Vagina (tissue), 2 donors: Measurements from ENCODE around the gene POFUT1. TPM values are rescaled to one million over a fixed set of nuclear protein-coding genes. Genes with fewer than 3 reads are reported as not detected.
A peak's percentile ranks its signal among the peaks of the same experiment; 100 is the strongest.

Experiments
- DNase-seq, 2 donors: peaks; one replicate each; pipeline ENCODE4 v3.0.0-alpha.2; 2017; ENCODE audit errors: extremely low spot score in 2 of 2
- H3K27ac ChIP-seq: fragments of 200-600 bp; sonication (generic); one replicate; pipeline ENCODE4 v1.5.1; 2019
- H3K27me3 ChIP-seq: fragments of 200-600 bp; sonication (generic); one replicate; pipeline ENCODE4 v1.5.1; 2019
- H3K36me3 ChIP-seq, 2 donors: fragments of 200-600 bp; sonication (generic); one replicate each; pipeline ENCODE4 v1.5.1; 2017 to 2019
- H3K4me1 ChIP-seq: fragments of 200-600 bp; sonication (generic); one replicate; pipeline ENCODE4 v1.5.1; 2019
- H3K4me3 ChIP-seq, 2 donors: fragments of 200-600 bp; sonication (generic); 1 replicate in 1 of 2; 2 replicates in 1 of 2; pipeline ENCODE4 v1.5.1; 2016 to 2019
- H3K9me3 ChIP-seq: fragments of 200-600 bp; sonication (generic); one replicate; pipeline ENCODE4 v1.5.1; 2019
- CTCF ChIP-seq, 3 experiments: fragments of 450-650 bp in 2 of 3; fragments of 200-600 bp in 1 of 3; sonication (generic) in 1 of 3; IDR thresholded peaks; one replicate each; pipeline ENCODE4 v1.5.1; 2017 to 2019; ENCODE audit warnings: antibody characterized with exemption in 3 of 3, mild to moderate bottlenecking in 2 of 3, moderate library complexity in 2 of 3
- POLR2A ChIP-seq, 2 donors: fragments of 450-650 bp; IDR thresholded peaks; one replicate each; pipeline ENCODE4 v1.6.1; 2017; ENCODE audit warnings: antibody characterized with exemption in 2 of 2, mild to moderate bottlenecking in 2 of 2, moderate library complexity in 2 of 2
- POLR2AphosphoS5 ChIP-seq, 2 donors: sonication (generic); formaldehyde crosslinking; IDR thresholded peaks; one replicate each; pipeline ENCODE4 v1.9.0; 2017; ENCODE audit warnings: antibody characterized with exemption in 2 of 2, mild to moderate bottlenecking in 2 of 2, low read depth in 1 of 2; ENCODE audit not compliant: insufficient read depth in 1 of 2
- intact Hi-C: fragments of 100-400 bp; cut with DNase I; formaldehyde crosslinking; loops from one replicate; pipeline ENCODE4 v1.15.1; 2023
- total RNA-seq: library from RNA; depleted of rRNA; stranded (reverse); fragments of >200 nt; gene quantifications from one replicate; pipeline ENCODE4 v1.2.3, GENCODE V29; 2016

Gene POFUT1
- total RNA-seq, 1 donor from 2014 or later, result 27.7 TPM

GRCh38 chr20:32208499-32209154 lies 947 bp downstream of the POFUT1 start:
- Histone ChIP-seq H3K27me3 (no peaks in the 10 kb centered on the region), H3K4me1 (peaks cover 55% of the 10 kb centered on the region), H3K36me3 (no peaks in the 10 kb centered on the region), H3K27ac (peak overlapping the region; percentile 58), H3K4me3 (peak overlapping the region; percentile 100), H3K9me3 (no peaks in the 10 kb centered on the region)
- no peak for TF ChIP-seq CTCF (IDR thresholded peaks at IDR 0.05)
- DNase-seq, result no peak
- intact Hi-C loops, result no loop called here

- no peak for DNase-seq
- Histone ChIP-seq H3K27me3 (no peaks in the 10 kb centered on the region), H3K4me3 (no peak overlapping the region), H3K4me1 (peaks cover 41% of the 10 kb centered on the region), H3K36me3 (peaks cover 0 to 7% of the 10 kb centered on the region in 2 donors), H3K27ac (no peak overlapping the region), H3K9me3 (no peaks in the 10 kb centered on the region)
- TF ChIP-seq POLR2A (IDR thresholded peaks at IDR 0.05) (no peak), POLR2AphosphoS5 (IDR thresholded peaks at IDR 0.05; ENCODE audit: insufficient read depth in 1 of 2, low read depth in 1 of 2) (no peak), CTCF (IDR thresholded peaks at IDR 0.05) (no peak)
- intact Hi-C loops, result loop anchor here (10.0 kb wide), 1 partner anchor 255 kb away; no protein-coding TSS in a partner anchor
These were observed 2.3 kb downstream of the POFUT1 start for GRCh38 chr20:32209850-32210605.

GRCh38 chr20:32213870-32214269 lies 6.2 kb downstream of the POFUT1 start:
- no peaks in the 10 kb centered on the region for H3K27me3 ChIP-seq
- TF ChIP-seq POLR2AphosphoS5 (IDR thresholded peaks at IDR 0.05; ENCODE audit: insufficient read depth in 1 of 2, low read depth in 1 of 2) (no peak), POLR2A (IDR thresholded peaks at IDR 0.05) (no peak), CTCF (IDR thresholded peaks at IDR 0.05) (no peak)
- no peak for DNase-seq
- H3K4me3 ChIP-seq, result no peak overlapping the region
- H3K36me3 ChIP-seq, result peaks cover 0 to 22% of the 10 kb centered on the region in 2 donors
- peaks cover 11% of the 10 kb centered on the region for H3K4me1 ChIP-seq
- no peaks in the 10 kb centered on the region for H3K9me3 ChIP-seq
- intact Hi-C loops, result loop anchor here (10.0 kb wide), 1 partner anchor 251 kb away; no protein-coding TSS in a partner anchor
- H3K27ac ChIP-seq, result no peak overlapping the region

GRCh38 chr20:32215147-32215546 lies 7.5 kb downstream of the POFUT1 start:
- no peak for DNase-seq
- Histone ChIP-seq H3K4me3 (no peak overlapping the region), H3K27me3 (no peaks in the 10 kb centered on the region), H3K36me3 (peaks cover 0 to 22% of the 10 kb centered on the region in 2 donors), H3K27ac (no peak overlapping the region), H3K9me3 (no peaks in the 10 kb centered on the region), H3K4me1 (no peaks in the 10 kb centered on the region)
- intact Hi-C loops, result loop anchor here (10.0 kb wide), 1 partner anchor 250 kb away; no protein-coding TSS in a partner anchor
- TF ChIP-seq POLR2AphosphoS5 (IDR thresholded peaks at IDR 0.05; ENCODE audit: insufficient read depth in 1 of 2, low read depth in 1 of 2) (no peak), CTCF (IDR thresholded peaks at IDR 0.05) (no peak), POLR2A (IDR thresholded peaks at IDR 0.05) (no peak)

GRCh38 chr20:32215729-32216128 lies 8.0 kb downstream of the POFUT1 start:
- H3K36me3 ChIP-seq, result peaks cover 0 to 22% of the 10 kb centered on the region in 2 donors
- intact Hi-C loops, result loop anchor here (10.0 kb wide), 1 partner anchor 249 kb away; no protein-coding TSS in a partner anchor

More at GRCh38 chr20:32215729-32216128, 8.0 kb downstream of the POFUT1 start:
- no peaks in the 10 kb centered on the region for H3K4me1 ChIP-seq
- TF ChIP-seq CTCF (IDR thresholded peaks at IDR 0.05), result no peak
- TF ChIP-seq POLR2AphosphoS5 (IDR thresholded peaks at IDR 0.05; ENCODE audit: insufficient read depth in 1 of 2, low read depth in 1 of 2), result no peak
- no peak for TF ChIP-seq POLR2A (IDR thresholded peaks at IDR 0.05)
- H3K27me3 ChIP-seq, result no peaks in the 10 kb centered on the region
- no peak overlapping the region for H3K4me3 ChIP-seq
- H3K9me3 ChIP-seq, result no peaks in the 10 kb centered on the region
- no peak overlapping the region for H3K27ac ChIP-seq
- no peak for DNase-seq
